K562 (cell line): ENCODE measurements around the gene RHEB. TPM values are rescaled to one million over a fixed set of nuclear protein-coding genes. Genes with fewer than 3 reads are reported as not detected.

Source experiments
- ATAC-seq: fragments of 200-7000 bp; cut with Tn5 transposase; 3 replicates; pipeline ENCODE4 v1.9.1; 2020; ENCODE audit warnings: moderate library complexity
- BruUV-seq: library from RNA; stranded (reverse); fragments of 400-500 nt; replicated peaks from 2 replicates; lab custom pipeline; 2021; lab: Mats Ljungman, UMichigan
- CTCF ChIA-PET: fragments of 300-600 bp; formaldehyde crosslinking; extraction: SDS; loops from one replicate; lab custom pipeline; 2021; ENCODE audit warnings: low intra/inter-chr PET ratio; lab: Yijun Ruan, JAX
- POLR2A ChIA-PET: fragments of 300-600, 350-650 bp; sonication (Branson Sonifier 250); formaldehyde crosslinking; extraction: SDS; loops from one replicate; lab custom pipeline; 2021; ENCODE audit warnings: antibody characterized with exemption, inconsistent platforms; lab: Yijun Ruan, JAX
- DNase-seq, 4 experiments: peaks; one replicate each; pipeline versions ENCODE4 v3.0.0 to v3.0.0-alpha.2; 2011 to 2018; ENCODE audit warnings: low spot score in 3 of 4, mixed read lengths in 3 of 4; ENCODE audit errors: extremely low read depth in 1 of 4
- FAIRE-seq: peaks from 2 replicates; lab custom pipeline; 2011; peaks lifted over from hg19 to GRCh38; lab: Jason Lieb, UNC
- H2AFZ ChIP-seq: 2 replicates; pipeline ENCODE4 v1.6.0; 2011; ENCODE audit warnings: low read depth, low read length, control low read depth, inconsistent platforms
- H3K27ac ChIP-seq: fragments of 200-600 bp; 3 replicates; pipeline ENCODE4 v1.8.0; 2011; ENCODE audit warnings: low read depth, mild to moderate bottlenecking, control low read depth, inconsistent platforms, low read length, moderate library complexity, mixed read lengths; ENCODE audit errors: extremely low read depth
- H3K27me3 ChIP-seq, 2 experiments: fragments of 300-600 bp in 1 of 2; 2 replicates in 1 of 2; 3 replicates in 1 of 2; pipeline versions ENCODE4 v1.6.0 to v1.8.0; 2011; ENCODE audit warnings: inconsistent platforms in 2 of 2, low read length in 2 of 2, mild to moderate bottlenecking in 1 of 2, mixed read lengths in 1 of 2, moderate library complexity in 1 of 2; ENCODE audit not compliant: control insufficient read depth in 2 of 2, insufficient read depth in 2 of 2
- H3K36me3 ChIP-seq: fragments of 300-600 bp; 3 replicates; pipeline ENCODE4 v1.8.0; 2011; ENCODE audit warnings: mild to moderate bottlenecking, low read length, inconsistent platforms; ENCODE audit not compliant: control insufficient read depth, insufficient read depth
- H3K4me1 ChIP-seq, 2 experiments: fragments of 200-600 bp in 1 of 2; replicated peaks in 1 of 2; 2 replicates in 1 of 2; 3 replicates in 1 of 2; pipeline versions ENCODE4 v1.5.1 to v1.8.0; 2011; ENCODE audit warnings: inconsistent platforms in 2 of 2, low read length in 2 of 2, mild to moderate bottlenecking in 1 of 2, mixed read lengths in 1 of 2, moderate library complexity in 1 of 2; ENCODE audit not compliant: control insufficient read depth in 2 of 2, insufficient read depth in 2 of 2
- H3K4me2 ChIP-seq: 2 replicates; pipeline ENCODE4 v1.6.1; 2011; ENCODE audit warnings: low read length, control low read depth, inconsistent platforms, mixed read lengths; ENCODE audit not compliant: insufficient read depth
- H3K4me3 ChIP-seq: fragments of 200-600 bp; sonication (generic), shearing (Covaris generic); 2 replicates; pipeline ENCODE4 v1.5.1; 2016; ENCODE audit warnings: control low read depth, inconsistent platforms
- H3K79me2 ChIP-seq: fragments of 200-600 bp; 3 replicates; pipeline ENCODE4 v1.8.0; 2011; ENCODE audit warnings: low read length, inconsistent platforms; ENCODE audit not compliant: control insufficient read depth, insufficient read depth
- H3K9ac ChIP-seq, 2 experiments: 2 replicates each; pipeline versions ENCODE4 v1.6.0 to v1.6.1; 2011; ENCODE audit warnings: low read depth in 2 of 2, low read length in 2 of 2, control low read depth in 1 of 2, inconsistent platforms in 1 of 2, mild to moderate bottlenecking in 1 of 2, mixed read lengths in 1 of 2; ENCODE audit not compliant: insufficient read depth in 1 of 2
- H3K9me1 ChIP-seq: one replicate; pipeline ENCODE4 v1.6.0; 2011; ENCODE audit warnings: inconsistent platforms, mild to moderate bottlenecking, low read length, moderate library complexity; ENCODE audit not compliant: control insufficient read depth, insufficient read depth
- H3K9me3 ChIP-seq: replicated peaks from 2 replicates; pipeline ENCODE4 v1.5.1; 2011; ENCODE audit warnings: low read depth, low read length, inconsistent platforms; ENCODE audit not compliant: control insufficient read depth, insufficient read depth
- H4K20me1 ChIP-seq: replicated peaks from 2 replicates; pipeline ENCODE4 v1.6.1; 2011; ENCODE audit warnings: low read length, inconsistent platforms, mixed read lengths; ENCODE audit not compliant: control insufficient read depth, insufficient read depth
- ARID3B ChIP-seq: fragments of 250-450 bp; sonication (Bioruptor Pico); IDR thresholded peaks from 2 replicates; pipeline ENCODE4 v1.4.0; 2020; ENCODE audit warnings: borderline replicate concordance
- KLF16 ChIP-seq: IDR thresholded peaks from 2 replicates; pipeline ENCODE4 v1.6.1; 2016; ENCODE audit warnings: antibody characterized with exemption
- LEF1 ChIP-seq: fragments of 450-650 bp; IDR thresholded peaks from 2 replicates; pipeline ENCODE4 v1.6.1; 2016; ENCODE audit warnings: mild to moderate bottlenecking
- PHF21A ChIP-seq: fragments of 450-650 bp; IDR thresholded peaks from 2 replicates; pipeline ENCODE4 v1.6.1; 2017; ENCODE audit warnings: low read depth, borderline replicate concordance
- SMARCE1 ChIP-seq: fragments of 450-650 bp; IDR thresholded peaks from 2 replicates; pipeline ENCODE4 v1.7.1; 2016; ENCODE audit warnings: mild to moderate bottlenecking
- TCF7 ChIP-seq: sonication (generic); IDR thresholded peaks from 2 replicates; pipeline ENCODE4 v1.6.1; 2016; ENCODE audit warnings: antibody characterized with exemption, borderline replicate concordance
- ZKSCAN1 ChIP-seq: fragments of 150-350 bp; IDR thresholded peaks from 2 replicates; pipeline ENCODE4 v1.6.1; 2016; ENCODE audit warnings: low read depth, low read length
- ZKSCAN3 ChIP-seq: fragments of 250-450 bp; sonication (Bioruptor Pico); IDR thresholded peaks from 2 replicates; pipeline ENCODE4 v1.4.0; 2020
- ZNF347 ChIP-seq: fragments of 450-650 bp; formaldehyde crosslinking; IDR thresholded peaks from 2 replicates; pipeline ENCODE4 v1.4.0; 2020; ENCODE audit warnings: low read depth, mild to moderate bottlenecking, moderate library complexity
- ZNF644 ChIP-seq: fragments of 200-800 bp; sonication (Bioruptor generic); IDR thresholded peaks from 2 replicates; pipeline ENCODE4 v1.6.1; 2016; ENCODE audit warnings: low read depth, missing genetic modification characterization, missing compliant biosample characterization
- WGBS: fragments of 100-300 bp; shearing (Covaris generic); methylation state at CpG from one replicate; pipeline ENCODE4 v1.1.6; 2016; ENCODE audit warnings: low coverage, mixed read lengths; ENCODE audit not compliant: insufficient coverage; ENCODE audit errors: missing lambda C conversion rate; 5-methylcytosine and 5-hydroxymethylcytosine counted together
- in situ Hi-C: fragments of 300-500 bp; cut with MboI; formaldehyde crosslinking; loops from 4 replicates; pipeline ENCODE4 v1.15.0; 2018; ENCODE audit warnings: inconsistent platforms, mixed read lengths
- intact Hi-C: fragments of 100-400 bp; cut with micrococcal nuclease; formaldehyde crosslinking; loops from 2 replicates; pipeline ENCODE4 v1.14.2; 2022
- polyA plus RNA-seq, 8 experiments: library from polyadenylated mRNA; depleted of rRNA in 4 of 8; stranded (reverse) in 5 of 8; unstranded in 3 of 8; fragments of >200 nt; fragmentation: Nextera tagmentation in 2 of 8; fragmentation: Illumina TruSeq in 1 of 8; extraction: Ambion mirVana in 2 of 8; extraction: Trizol in 1 of 8; gene quantifications; 2 replicates each; pipeline versions ENCODE4 v1.2.1 to v1.2.3, GENCODE V29; 2011 to 2014; ENCODE audit warnings: inconsistent platforms in 1 of 8, missing spikeins in 1 of 8
- total RNA-seq, 7 experiments: library from RNA; depleted of rRNA in 6 of 7; stranded (reverse); fragments of >200 nt in 6 of 7; fragmentation: Illumina TruSeq in 2 of 7; extraction: Trizol in 2 of 7; gene quantifications; 2 replicates each; pipeline versions ENCODE4 v1.2.1 to v1.2.3, GENCODE V29; 2011 to 2021; ENCODE audit warnings: low replicate concordance in 1 of 7
- TF ChIP-seq, protein P1 (sequence below): fragments of 450-650 bp; IDR thresholded peaks from 2 replicates; pipeline ENCODE4 v1.6.1; 2017; ENCODE audit warnings: antibody characterized with exemption, mild to moderate bottlenecking
- TF ChIP-seq, protein P2 (sequence below): sonication (generic); formaldehyde crosslinking; IDR thresholded peaks from 2 replicates; pipeline ENCODE4 v1.8.0; 2022; ENCODE audit warnings: missing genetic modification reagents, mild to moderate bottlenecking, borderline replicate concordance

RHEB gene
- total and polyA plus RNA-seq, 9 of the 15 experiments (the other 6 are each of a cell fraction or from before 2014, with no cell fraction given) = 28.5 to 249 (median 182) TPM

- in situ Hi-C loops = loop anchor here (5.0 kb wide), 2 partner anchors 91 to 131 kb away; no protein-coding TSS in a partner anchor
- BruUV-seq = no TSS peak
- DNase-seq = no peak
- no peak overlapping the region for H3K27ac ChIP-seq
- no peaks in the 10 kb centered on the region for H3K9me3 ChIP-seq
- H3K36me3 ChIP-seq = no peaks in the 10 kb centered on the region
- no peak overlapping the region; the same call in 1 of the 2 replicates for H2AFZ ChIP-seq
- H3K9ac ChIP-seq = no peak overlapping the region
- no peaks in the 10 kb centered on the region for H3K79me2 ChIP-seq
- no peak overlapping the region for H3K4me3 ChIP-seq
- peaks cover 3 to 18% of the 10 kb centered on the region in 2 experiments; a peak in 3 of 5 replicates for H3K4me1 ChIP-seq
- no peak for ATAC-seq
- intact Hi-C loops = loop anchor here (1.0 to 10.0 kb wide), 4 partner anchors 36 to 133 kb away; partner anchors contain the start of gene WDR86
- WGBS = 86% methylated on average over 26 of the region's 26 CpGs
- TF ChIP-seq KLF16 (no peak), TCF7 (no peak), ZNF644 (tag) (no peak), ZKSCAN3 (CRISPR knock-in tag) (no peak), ZNF347 (CRISPR knock-in tag) (no peak), SMARCE1 (no peak), LEF1 (no peak), ARID3B (no peak), ZKSCAN1 (no peak), PHF21A (no peak)
- TF ChIP-seq, protein P1, sequence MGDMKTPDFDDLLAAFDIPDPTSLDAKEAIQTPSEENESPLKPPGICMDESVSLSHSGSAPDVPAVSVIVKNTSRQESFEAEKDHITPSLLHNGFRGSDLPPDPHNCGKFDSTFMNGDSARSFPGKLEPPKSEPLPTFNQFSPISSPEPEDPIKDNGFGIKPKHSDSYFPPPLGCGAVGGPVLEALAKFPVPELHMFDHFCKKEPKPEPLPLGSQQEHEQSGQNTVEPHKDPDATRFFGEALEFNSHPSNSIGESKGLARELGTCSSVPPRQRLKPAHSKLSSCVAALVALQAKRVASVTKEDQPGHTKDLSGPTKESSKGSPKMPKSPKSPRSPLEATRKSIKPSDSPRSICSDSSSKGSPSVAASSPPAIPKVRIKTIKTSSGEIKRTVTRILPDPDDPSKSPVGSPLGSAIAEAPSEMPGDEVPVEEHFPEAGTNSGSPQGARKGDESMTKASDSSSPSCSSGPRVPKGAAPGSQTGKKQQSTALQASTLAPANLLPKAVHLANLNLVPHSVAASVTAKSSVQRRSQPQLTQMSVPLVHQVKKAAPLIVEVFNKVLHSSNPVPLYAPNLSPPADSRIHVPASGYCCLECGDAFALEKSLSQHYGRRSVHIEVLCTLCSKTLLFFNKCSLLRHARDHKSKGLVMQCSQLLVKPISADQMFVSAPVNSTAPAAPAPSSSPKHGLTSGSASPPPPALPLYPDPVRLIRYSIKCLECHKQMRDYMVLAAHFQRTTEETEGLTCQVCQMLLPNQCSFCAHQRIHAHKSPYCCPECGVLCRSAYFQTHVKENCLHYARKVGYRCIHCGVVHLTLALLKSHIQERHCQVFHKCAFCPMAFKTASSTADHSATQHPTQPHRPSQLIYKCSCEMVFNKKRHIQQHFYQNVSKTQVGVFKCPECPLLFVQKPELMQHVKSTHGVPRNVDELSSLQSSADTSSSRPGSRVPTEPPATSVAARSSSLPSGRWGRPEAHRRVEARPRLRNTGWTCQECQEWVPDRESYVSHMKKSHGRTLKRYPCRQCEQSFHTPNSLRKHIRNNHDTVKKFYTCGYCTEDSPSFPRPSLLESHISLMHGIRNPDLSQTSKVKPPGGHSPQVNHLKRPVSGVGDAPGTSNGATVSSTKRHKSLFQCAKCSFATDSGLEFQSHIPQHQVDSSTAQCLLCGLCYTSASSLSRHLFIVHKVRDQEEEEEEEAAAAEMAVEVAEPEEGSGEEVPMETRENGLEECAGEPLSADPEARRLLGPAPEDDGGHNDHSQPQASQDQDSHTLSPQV = no peak
- TF ChIP-seq, protein P2, sequence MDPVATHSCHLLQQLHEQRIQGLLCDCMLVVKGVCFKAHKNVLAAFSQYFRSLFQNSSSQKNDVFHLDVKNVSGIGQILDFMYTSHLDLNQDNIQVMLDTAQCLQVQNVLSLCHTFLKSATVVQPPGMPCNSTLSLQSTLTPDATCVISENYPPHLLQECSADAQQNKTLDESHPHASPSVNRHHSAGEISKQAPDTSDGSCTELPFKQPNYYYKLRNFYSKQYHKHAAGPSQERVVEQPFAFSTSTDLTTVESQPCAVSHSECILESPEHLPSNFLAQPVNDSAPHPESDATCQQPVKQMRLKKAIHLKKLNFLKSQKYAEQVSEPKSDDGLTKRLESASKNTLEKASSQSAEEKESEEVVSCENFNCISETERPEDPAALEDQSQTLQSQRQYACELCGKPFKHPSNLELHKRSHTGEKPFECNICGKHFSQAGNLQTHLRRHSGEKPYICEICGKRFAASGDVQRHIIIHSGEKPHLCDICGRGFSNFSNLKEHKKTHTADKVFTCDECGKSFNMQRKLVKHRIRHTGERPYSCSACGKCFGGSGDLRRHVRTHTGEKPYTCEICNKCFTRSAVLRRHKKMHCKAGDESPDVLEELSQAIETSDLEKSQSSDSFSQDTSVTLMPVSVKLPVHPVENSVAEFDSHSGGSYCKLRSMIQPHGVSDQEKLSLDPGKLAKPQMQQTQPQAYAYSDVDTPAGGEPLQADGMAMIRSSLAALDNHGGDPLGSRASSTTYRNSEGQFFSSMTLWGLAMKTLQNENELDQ (CRISPR knock-in tag) = no peak
- ChIA-PET CTCF (interaction anchor here (0.6 to 6.0 kb wide), 5 partner anchors 15 to 307 kb away, joined by 3 to 75 read pairs (median 6); no protein-coding TSS in a partner anchor), POLR2A (interaction anchor here (0.6 to 1.0 kb wide), 2 partner anchors 18 to 280 kb away, joined by 3 read pairs; no protein-coding TSS in a partner anchor)
- H4K20me1 ChIP-seq = peaks cover 4% of the 10 kb centered on the region; the same call in 1 of the 2 replicates
- no peak overlapping the region for H3K4me2 ChIP-seq
- peaks cover 31 to 33% of the 10 kb centered on the region in 2 experiments for H3K27me3 ChIP-seq
- H3K9me1 ChIP-seq = no peaks in the 10 kb centered on the region
- no peak for FAIRE-seq
These were observed 71.8 kb downstream of the RHEB start for GRCh38 chr7:151447901-151448260.
